PFSK-1 (cell line): ENCODE measurements around the gene KCNQ2.

Source experiments
- FOXP2 ChIP-seq: optimal IDR thresholded peaks from 2 replicates; pipeline ENCODE3; 2011; ENCODE audit warnings: borderline replicate concordance, control low read depth, inconsistent platforms; ENCODE audit not compliant: insufficient read depth; ENCODE audit errors: extremely low read length, extremely low read depth
- POLR2AphosphoS5 ChIP-seq: IDR thresholded peaks from 2 replicates; pipeline ENCODE4 v1.6.1; 2012; ENCODE audit warnings: low read depth, mild to moderate bottlenecking, control low read depth, low read length, moderate library complexity
- SIN3A ChIP-seq: IDR thresholded peaks from 2 replicates; pipeline ENCODE4 v1.6.1; 2012; ENCODE audit warnings: mild to moderate bottlenecking, low read length, moderate library complexity, borderline replicate concordance; ENCODE audit not compliant: insufficient read depth
- TAF1 ChIP-seq: IDR thresholded peaks from 2 replicates; pipeline ENCODE4 v1.6.1; 2012; ENCODE audit warnings: low read length, control low read depth, borderline replicate concordance; ENCODE audit not compliant: insufficient read depth
- TF ChIP-seq, protein P1 (sequence below), 2 experiments: IDR thresholded peaks; 2 replicates each; pipeline versions ENCODE4 v1.6.1 to v1.8.0; 2011 to 2012; ENCODE audit warnings: low read depth in 2 of 2, low read length in 2 of 2, control low read depth in 1 of 2, inconsistent platforms in 1 of 2, mild to moderate bottlenecking in 1 of 2, moderate library complexity in 1 of 2; ENCODE audit not compliant: insufficient read depth in 1 of 2

The KCNQ2 gene

DNA sequence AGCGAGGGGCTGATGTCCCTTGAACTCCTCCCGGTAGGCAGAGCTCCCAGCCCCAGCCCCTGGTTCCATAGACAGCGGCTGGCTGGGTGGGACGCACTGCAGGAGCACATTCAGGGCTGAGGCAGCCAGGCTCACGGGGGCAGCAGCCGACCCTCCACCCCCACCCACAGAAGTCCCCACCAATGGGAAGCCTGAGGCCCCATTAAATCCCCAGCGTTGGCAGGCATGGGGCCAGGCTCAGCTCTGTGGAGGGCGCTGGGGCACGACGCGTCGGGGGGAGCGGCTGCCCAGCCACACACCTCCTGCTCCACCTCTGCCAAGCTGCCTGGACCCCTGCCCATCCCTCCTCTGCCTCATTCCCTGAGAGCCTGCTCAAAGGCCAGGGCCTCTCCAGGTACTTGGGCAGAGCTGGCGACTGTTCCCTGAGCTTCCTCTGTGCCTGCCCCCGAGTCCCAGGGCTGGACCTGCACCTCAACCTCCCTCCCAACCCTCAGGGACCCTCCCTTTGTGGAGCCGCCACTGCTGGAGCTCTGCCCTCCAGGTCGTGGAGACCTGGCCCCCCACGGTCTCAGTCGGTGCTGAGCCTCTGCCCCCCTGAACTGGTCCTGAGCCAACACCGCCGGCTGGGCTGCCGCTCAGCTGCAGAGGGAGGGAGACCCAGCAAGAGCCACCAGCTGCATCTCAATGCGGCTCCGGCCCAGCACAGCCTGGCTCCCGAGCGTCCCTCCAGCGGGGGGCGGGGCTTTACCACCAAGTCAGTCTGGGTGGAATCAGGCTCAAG, 120.5 kb downstream of the KCNQ2 start:
- TF ChIP-seq TAF1 (no peak), FOXP2 (no peak), SIN3A (no peak)
- TF ChIP-seq, protein P1, sequence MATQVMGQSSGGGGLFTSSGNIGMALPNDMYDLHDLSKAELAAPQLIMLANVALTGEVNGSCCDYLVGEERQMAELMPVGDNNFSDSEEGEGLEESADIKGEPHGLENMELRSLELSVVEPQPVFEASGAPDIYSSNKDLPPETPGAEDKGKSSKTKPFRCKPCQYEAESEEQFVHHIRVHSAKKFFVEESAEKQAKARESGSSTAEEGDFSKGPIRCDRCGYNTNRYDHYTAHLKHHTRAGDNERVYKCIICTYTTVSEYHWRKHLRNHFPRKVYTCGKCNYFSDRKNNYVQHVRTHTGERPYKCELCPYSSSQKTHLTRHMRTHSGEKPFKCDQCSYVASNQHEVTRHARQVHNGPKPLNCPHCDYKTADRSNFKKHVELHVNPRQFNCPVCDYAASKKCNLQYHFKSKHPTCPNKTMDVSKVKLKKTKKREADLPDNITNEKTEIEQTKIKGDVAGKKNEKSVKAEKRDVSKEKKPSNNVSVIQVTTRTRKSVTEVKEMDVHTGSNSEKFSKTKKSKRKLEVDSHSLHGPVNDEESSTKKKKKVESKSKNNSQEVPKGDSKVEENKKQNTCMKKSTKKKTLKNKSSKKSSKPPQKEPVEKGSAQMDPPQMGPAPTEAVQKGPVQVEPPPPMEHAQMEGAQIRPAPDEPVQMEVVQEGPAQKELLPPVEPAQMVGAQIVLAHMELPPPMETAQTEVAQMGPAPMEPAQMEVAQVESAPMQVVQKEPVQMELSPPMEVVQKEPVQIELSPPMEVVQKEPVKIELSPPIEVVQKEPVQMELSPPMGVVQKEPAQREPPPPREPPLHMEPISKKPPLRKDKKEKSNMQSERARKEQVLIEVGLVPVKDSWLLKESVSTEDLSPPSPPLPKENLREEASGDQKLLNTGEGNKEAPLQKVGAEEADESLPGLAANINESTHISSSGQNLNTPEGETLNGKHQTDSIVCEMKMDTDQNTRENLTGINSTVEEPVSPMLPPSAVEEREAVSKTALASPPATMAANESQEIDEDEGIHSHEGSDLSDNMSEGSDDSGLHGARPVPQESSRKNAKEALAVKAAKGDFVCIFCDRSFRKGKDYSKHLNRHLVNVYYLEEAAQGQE (IDR thresholded peaks at IDR 0.05; ENCODE audit: insufficient read depth in 1 of 2, low read depth in 2 of 2, low read length in 2 of 2), result no peak

DNA sequence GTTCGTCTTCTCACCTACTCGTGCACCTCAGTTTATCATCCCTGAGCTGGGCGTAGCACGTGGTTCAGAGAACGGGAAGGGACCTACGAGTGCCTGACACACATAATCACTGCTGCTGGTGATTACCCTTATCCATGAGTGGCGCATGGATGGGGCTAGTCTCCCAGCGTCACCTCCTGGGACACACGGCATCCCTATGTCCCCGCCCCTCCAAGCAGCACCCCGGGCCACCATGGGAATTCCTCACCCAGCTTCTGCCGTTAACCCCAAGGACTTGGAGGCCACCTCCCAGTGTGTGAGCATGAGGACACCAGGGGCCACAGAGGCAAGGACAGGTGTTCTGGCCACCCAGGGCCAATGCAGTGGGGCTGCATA, 121.1 kb downstream of the KCNQ2 start:
- TF ChIP-seq SIN3A (no peak), POLR2AphosphoS5 (no peak), TAF1 (no peak), FOXP2 (no peak)
- TF ChIP-seq, protein P1 (IDR thresholded peaks at IDR 0.05; ENCODE audit: insufficient read depth in 1 of 2, low read depth in 2 of 2, low read length in 2 of 2), result no peak

DNA sequence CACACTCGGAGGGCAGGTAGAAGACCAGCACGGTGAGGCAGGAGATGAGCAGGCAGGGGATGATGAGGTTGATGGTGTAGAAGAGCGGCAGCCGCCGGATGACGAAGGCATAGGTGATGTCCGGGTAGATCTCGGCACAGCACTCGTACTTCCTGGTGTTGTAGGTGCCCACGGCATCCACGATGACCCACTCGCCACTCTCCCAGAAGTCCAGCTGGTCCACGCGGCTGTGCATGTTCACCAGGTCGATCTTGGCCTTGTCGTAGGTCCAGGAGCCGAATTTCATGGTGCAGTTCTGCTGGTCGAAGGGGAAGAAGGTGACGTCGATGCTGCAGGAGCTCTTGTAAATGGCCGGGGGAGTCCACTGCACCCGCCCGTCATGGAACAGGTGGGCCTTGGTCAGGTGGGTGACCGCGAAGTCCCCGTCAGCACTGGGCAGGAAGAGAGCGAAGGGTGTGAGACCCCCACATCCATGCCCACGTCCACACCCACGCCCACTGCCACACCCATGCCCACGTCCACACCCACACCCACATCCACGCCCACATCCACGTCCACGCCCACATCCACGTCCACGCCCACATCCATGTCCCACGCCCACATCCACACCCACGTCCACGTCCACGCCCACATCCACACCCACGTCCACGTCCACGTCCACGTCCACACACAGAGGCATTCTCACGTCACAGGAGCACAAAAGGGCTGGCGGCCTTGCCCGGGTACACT, 121.7 kb downstream of the KCNQ2 start:
- TF ChIP-seq SIN3A (no peak), POLR2AphosphoS5 (no peak), FOXP2 (no peak), TAF1 (no peak)
- TF ChIP-seq, protein P1 (IDR thresholded peaks at IDR 0.05; ENCODE audit: insufficient read depth in 1 of 2, low read depth in 2 of 2, low read length in 2 of 2), result no peak
